Activated B cell treated with CpG ODN at 0.5 μM for 24 hours (primary cell): ENCODE data around the gene AIM2. TPM values are rescaled to one million over a fixed set of nuclear protein-coding genes. Genes with fewer than 3 reads are reported as not detected.

Experiments
- ATAC-seq: fragments of 200-7000 bp; cut with Tn5 transposase; one replicate; pipeline ENCODE4 v1.10.0; 2021; ENCODE audit warnings: low read depth, mild to moderate bottlenecking, moderate library complexity
- CTCF ChIA-PET: fragments of 350-600 bp; sonication (Branson Sonifier 250); formaldehyde crosslinking; loops from one replicate; lab custom pipeline; 2021; ENCODE audit warnings: antibody characterized with exemption; lab: Charles Lee
- POLR2A ChIA-PET: fragments of 350-600 bp; sonication (Branson Sonifier 250); formaldehyde crosslinking; loops from one replicate; lab custom pipeline; 2021; ENCODE audit warnings: antibody characterized with exemption; lab: Charles Lee
- DNase-seq: peaks from one replicate; pipeline ENCODE4 v3.0.0; 2022
- H3K27ac Mint-ChIP-seq: one replicate; pipeline ENCODE4 v1.8.0; 2020; ENCODE audit warnings: mixed read lengths
- H3K27me3 Mint-ChIP-seq: one replicate; pipeline ENCODE4 v1.8.0; 2021; ENCODE audit warnings: mixed read lengths
- H3K36me3 Mint-ChIP-seq: one replicate; pipeline ENCODE4 v1.8.0; 2021; ENCODE audit warnings: low read depth, mixed read lengths
- H3K4me1 Mint-ChIP-seq: one replicate; pipeline ENCODE4 v1.8.0; 2021; ENCODE audit warnings: mixed read lengths
- H3K4me3 Mint-ChIP-seq: one replicate; pipeline ENCODE4 v1.8.0; 2020; ENCODE audit warnings: mild to moderate bottlenecking, mixed read lengths
- H3K9me3 Mint-ChIP-seq: one replicate; pipeline ENCODE4 v1.8.0; 2020; ENCODE audit warnings: mixed read lengths
- intact Hi-C: fragments of 100-400 bp; cut with micrococcal nuclease; formaldehyde crosslinking; loops from one replicate; pipeline ENCODE4 v1.15.1; 2024
- total RNA-seq: library from RNA; stranded (reverse); gene quantifications from 2 replicates; pipeline ENCODE4 v1.2.3, GENCODE V29; 2022
- TF ChIP-seq, protein P1 (sequence below): fragments of 200-600 bp; IDR thresholded peaks from one replicate; pipeline ENCODE4 v1.8.0; 2022; ENCODE audit warnings: antibody characterized with exemption, mild to moderate bottlenecking

The AIM2 gene
- total RNA-seq, 1 donor from 2014 or later: 53.3 TPM

DNA sequence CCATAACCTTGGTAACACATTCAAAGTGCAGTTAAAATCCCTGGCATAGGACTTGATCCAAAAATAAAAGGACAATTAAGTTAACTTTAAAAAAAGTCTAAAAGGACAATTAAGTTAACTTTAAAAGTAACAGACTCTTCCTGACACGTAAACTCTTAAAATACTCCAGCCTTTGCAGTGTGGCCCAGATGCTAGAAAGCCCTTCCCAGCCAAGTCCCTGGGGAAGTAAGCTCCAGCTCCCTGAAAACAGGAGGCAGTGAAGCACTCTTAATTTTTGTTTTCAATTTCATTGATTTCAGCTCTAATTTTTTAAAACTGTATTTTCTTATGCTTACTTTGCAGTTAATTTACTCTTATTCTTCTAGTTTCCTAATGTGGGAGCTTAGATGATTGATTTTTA is 5.1 kb upstream of the AIM2 start:
- no peak for ATAC-seq
- Mint-ChIP-seq H3K27me3 (no peaks in the 10 kb centered on the region), H3K27ac (no peak overlapping the region), H3K9me3 (no peaks in the 10 kb centered on the region), H3K4me1 (peaks cover 19% of the 10 kb centered on the region), H3K36me3 (no peaks in the 10 kb centered on the region), H3K4me3 (no peak overlapping the region)
- TF ChIP-seq, protein P1, sequence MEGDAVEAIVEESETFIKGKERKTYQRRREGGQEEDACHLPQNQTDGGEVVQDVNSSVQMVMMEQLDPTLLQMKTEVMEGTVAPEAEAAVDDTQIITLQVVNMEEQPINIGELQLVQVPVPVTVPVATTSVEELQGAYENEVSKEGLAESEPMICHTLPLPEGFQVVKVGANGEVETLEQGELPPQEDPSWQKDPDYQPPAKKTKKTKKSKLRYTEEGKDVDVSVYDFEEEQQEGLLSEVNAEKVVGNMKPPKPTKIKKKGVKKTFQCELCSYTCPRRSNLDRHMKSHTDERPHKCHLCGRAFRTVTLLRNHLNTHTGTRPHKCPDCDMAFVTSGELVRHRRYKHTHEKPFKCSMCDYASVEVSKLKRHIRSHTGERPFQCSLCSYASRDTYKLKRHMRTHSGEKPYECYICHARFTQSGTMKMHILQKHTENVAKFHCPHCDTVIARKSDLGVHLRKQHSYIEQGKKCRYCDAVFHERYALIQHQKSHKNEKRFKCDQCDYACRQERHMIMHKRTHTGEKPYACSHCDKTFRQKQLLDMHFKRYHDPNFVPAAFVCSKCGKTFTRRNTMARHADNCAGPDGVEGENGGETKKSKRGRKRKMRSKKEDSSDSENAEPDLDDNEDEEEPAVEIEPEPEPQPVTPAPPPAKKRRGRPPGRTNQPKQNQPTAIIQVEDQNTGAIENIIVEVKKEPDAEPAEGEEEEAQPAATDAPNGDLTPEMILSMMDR: no peak
- no peak for DNase-seq
- intact Hi-C loops: loop anchor here (10.0 kb wide), 1 partner anchor 1117 kb away; no protein-coding TSS in a partner anchor
- CTCF ChIA-PET: interaction anchor here (1.4 kb wide), 1 partner anchor 10 kb away, joined by 6 read pairs; no protein-coding TSS in a partner anchor
- POLR2A ChIA-PET: interaction anchor here (0.7 kb wide), 1 partner anchor 323 kb away, joined by 3 read pairs; no protein-coding TSS in a partner anchor

DNA sequence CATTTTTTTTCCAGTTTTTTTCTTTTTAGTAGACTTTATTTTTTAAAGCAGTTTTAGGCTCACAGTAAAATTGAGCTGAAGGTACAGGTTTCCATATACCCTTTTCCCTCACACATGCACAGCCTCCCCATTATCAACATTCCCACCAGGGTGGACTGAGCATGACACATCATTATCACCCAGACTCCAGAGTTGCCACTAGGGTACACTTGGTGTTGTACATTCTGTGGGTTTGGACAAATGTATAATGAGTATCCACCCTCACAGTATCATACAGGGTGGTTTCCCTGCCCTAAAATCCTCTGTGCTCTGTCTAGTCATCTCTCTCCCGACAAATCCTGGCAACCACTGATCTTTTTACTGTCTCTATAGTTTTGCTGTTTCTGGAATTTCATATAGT is 3.0 kb upstream of the AIM2 start:
- Mint-ChIP-seq H3K27ac (no peak overlapping the region), H3K9me3 (no peaks in the 10 kb centered on the region), H3K36me3 (peaks cover 2% of the 10 kb centered on the region), H3K4me1 (peaks cover 22% of the 10 kb centered on the region), H3K27me3 (no peaks in the 10 kb centered on the region), H3K4me3 (no peak overlapping the region)
- ChIA-PET CTCF (interaction anchor here (1.4 kb wide), 1 partner anchor 9 kb away, joined by 3 read pairs; no protein-coding TSS in a partner anchor), POLR2A (no interaction called here)
- ATAC-seq: no peak
- TF ChIP-seq, protein P1: no peak
- DNase-seq: no peak
- intact Hi-C loops: loop anchor here (10.0 kb wide), 2 partner anchors 1085 to 1355 kb away; partner anchors contain the start of gene KIRREL1

DNA sequence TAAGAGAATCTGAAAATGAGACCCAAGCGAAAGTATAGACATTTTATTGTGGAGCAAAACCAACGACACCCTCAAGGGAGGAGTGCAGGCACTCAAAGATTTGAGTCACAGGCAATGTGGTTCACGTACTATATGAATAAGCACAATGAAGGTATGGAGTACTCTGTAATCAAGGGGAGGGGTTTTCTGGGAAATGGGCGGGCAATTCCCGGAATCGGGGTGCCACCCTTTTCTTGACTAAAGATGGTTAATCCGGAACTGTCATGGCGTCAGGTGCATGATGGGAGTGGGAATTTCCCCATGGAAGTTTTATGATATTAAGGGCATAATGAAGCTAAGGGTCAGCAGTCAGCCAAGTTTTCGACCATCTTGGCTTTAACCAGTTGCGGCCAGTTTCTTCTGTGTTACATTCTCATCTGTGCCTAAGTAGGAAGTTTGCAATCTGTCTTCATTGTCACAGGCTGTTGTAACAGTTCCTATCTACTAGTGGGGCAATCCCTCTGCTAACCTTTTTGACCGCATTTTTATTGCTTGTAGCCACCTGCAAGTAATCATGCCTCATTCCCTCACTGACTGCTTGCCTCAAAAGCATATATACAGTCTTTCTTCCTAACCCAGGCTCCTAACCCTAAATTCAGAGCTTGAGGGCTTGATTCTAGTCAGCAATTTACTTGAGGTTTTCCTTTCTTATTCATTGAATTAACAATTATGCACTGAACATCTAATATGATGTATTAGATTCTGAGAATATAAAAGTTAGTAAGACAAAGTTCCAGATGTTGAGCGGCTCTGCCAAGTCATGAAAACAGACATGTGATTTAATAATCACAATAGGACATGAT is 775 bp upstream of the AIM2 start:
- DNase-seq: peak; percentile 71
- ATAC-seq: peak; percentile 73
- Mint-ChIP-seq H3K27me3 (no peaks in the 10 kb centered on the region), H3K36me3 (peaks cover 12% of the 10 kb centered on the region), H3K9me3 (no peaks in the 10 kb centered on the region), H3K4me3 (peak overlapping the region; percentile 89), H3K27ac (peak overlapping the region; percentile 94), H3K4me1 (peaks cover 40% of the 10 kb centered on the region)
- POLR2A ChIA-PET: interaction anchor here (0.6 to 3.8 kb wide), 15 partner anchors 9 to 896 kb away, joined by 3 to 92 read pairs (median 7); partner anchors contain the start of genes CD1D, IFI16 and MNDA
- CTCF ChIA-PET: interaction anchor here (0.7 to 2.3 kb wide), 9 partner anchors 9 to 747 kb away, joined by 3 to 17 read pairs (median 4); no protein-coding TSS in a partner anchor
- TF ChIP-seq, protein P1: no peak
- intact Hi-C loops: loop anchor here (1.0 to 10.0 kb wide), 6 partner anchors 9 to 1353 kb away; partner anchors contain the start of genes KIRREL1 and MNDA

DNA sequence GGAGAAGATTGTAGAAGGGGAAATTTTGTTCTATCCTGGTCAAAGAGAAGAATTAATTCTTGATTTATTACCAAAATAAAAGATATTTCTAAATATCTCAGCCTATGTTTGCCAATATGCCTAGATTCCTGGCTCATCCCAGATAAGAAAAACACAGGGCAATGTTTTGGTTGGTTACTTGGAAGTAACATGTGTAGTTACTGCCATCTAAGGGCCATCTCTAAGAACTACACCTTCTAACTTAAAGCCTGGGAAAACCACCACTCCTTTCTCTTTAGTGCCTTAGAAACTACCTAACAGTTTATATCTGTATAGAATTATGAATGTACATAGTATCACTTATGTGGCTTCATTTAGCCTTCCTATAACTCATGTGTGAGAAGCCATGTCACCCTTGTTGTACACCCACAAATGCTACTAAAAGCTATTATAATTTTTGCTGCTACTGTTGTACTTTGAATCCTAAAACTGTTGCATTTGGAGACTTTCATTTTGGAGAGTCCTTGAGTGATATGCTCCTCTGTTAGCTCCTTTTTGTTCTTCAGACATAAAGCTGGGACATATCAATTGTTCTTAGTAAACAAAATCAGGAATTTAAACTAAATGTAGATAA is 4.5 kb downstream of the AIM2 start:
- ATAC-seq: no peak

More for the DNA sequence above, 4.5 kb downstream of the AIM2 start:
- TF ChIP-seq, protein P1: peak; percentile 51
- Mint-ChIP-seq H3K4me1 (peaks cover 78% of the 10 kb centered on the region), H3K27me3 (no peaks in the 10 kb centered on the region), H3K27ac (peak overlapping the region; percentile 98), H3K36me3 (peaks cover 30% of the 10 kb centered on the region), H3K9me3 (no peaks in the 10 kb centered on the region), H3K4me3 (peak overlapping the region; percentile 52)
- ChIA-PET CTCF (interaction anchor here (0.6 to 6.8 kb wide), 28 partner anchors 10 to 947 kb away, joined by 3 to 124 read pairs (median 4); partner anchors contain the start of gene CD1B), POLR2A (interaction anchor here (1.0 to 2.3 kb wide), 5 partner anchors 16 to 787 kb away, joined by 4 to 10 read pairs (median 5); partner anchors contain the start of gene IFI16)
- DNase-seq: no peak
- intact Hi-C loops: loop anchor here (1.0 to 10.0 kb wide), 9 partner anchors 17 to 1347 kb away; partner anchors contain the start of gene KIRREL1
